ENCODE data around the gene RTRAF.

RTRAF gene

GRCh38 chr14:52025310-52025709, 36.0 kb downstream of the RTRAF start:
- no peak for DNase-seq (ENCODE audit: low read depth)
- TF ChIP-seq CTCF (IDR thresholded peaks at IDR 0.05; ENCODE audit: low read depth, low read length) (no peak), POLR2A (IDR thresholded peaks at IDR 0.05; ENCODE audit: extremely low read depth, insufficient read length) (no peak), MYC (IDR thresholded peaks at IDR 0.05; ENCODE audit: low read depth, low read length) (no peak)
- TF ChIP-seq, protein P1, sequence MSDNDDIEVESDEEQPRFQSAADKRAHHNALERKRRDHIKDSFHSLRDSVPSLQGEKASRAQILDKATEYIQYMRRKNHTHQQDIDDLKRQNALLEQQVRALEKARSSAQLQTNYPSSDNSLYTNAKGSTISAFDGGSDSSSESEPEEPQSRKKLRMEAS (IDR thresholded peaks at IDR 0.05; ENCODE audit: low read depth, low read length): no peak
- H3K4me3 ChIP-seq (ENCODE audit: low read depth, low read length): no peak overlapping the region

DNA sequence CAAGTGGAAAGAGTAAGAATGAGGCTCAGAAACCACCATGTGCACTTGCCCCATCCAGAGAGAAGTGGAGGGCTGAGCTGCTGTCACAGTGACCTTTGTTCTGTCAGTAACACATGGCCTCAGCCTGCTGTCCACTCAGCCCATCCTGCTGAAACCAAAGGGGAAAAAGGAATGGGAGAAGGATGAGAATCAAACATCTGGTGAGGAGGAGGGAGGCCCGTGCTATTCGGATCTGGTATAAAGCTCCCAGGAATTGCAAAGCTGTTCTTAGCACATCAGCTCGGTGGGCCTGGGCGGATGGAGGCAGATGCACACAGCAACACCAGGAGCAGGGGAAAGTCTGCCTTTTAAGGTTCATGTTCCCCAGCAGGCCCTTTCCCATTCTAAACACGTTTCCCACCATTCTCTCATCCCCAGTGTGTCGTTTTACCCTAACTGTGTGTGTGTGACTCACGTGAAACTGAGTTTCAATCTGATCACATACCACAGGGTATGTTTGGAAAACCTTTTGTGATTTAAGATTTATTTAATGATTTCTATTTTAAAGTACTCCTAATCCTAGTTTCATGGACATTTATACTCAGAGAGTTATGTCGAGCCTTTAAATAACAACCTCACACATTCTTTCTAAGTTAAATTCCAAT, 36.8 kb downstream of the RTRAF start:
- TF ChIP-seq POLR2A (IDR thresholded peaks at IDR 0.05; ENCODE audit: extremely low read depth, insufficient read length) (no peak), CTCF (IDR thresholded peaks at IDR 0.05; ENCODE audit: low read depth, low read length) (no peak), MYC (IDR thresholded peaks at IDR 0.05; ENCODE audit: low read depth, low read length) (no peak)
- TF ChIP-seq, protein P1 (IDR thresholded peaks at IDR 0.05; ENCODE audit: low read depth, low read length): no peak
- DNase-seq (ENCODE audit: low read depth): no peak
- H3K4me3 ChIP-seq (ENCODE audit: low read depth, low read length): no peak overlapping the region

- TF ChIP-seq, protein P1 (IDR thresholded peaks at IDR 0.05; ENCODE audit: low read depth, low read length): no peak
- TF ChIP-seq CTCF (IDR thresholded peaks at IDR 0.05; ENCODE audit: low read depth, low read length) (no peak), POLR2A (IDR thresholded peaks at IDR 0.05; ENCODE audit: extremely low read depth, insufficient read length) (no peak), MYC (IDR thresholded peaks at IDR 0.05; ENCODE audit: low read depth, low read length) (no peak)
- no peak for DNase-seq (ENCODE audit: low read depth)
- H3K4me3 ChIP-seq (ENCODE audit: low read depth, low read length): no peak overlapping the region
Measured at GRCh38 chr14:52026901-52027300, 37.6 kb downstream of the RTRAF start.

DNA sequence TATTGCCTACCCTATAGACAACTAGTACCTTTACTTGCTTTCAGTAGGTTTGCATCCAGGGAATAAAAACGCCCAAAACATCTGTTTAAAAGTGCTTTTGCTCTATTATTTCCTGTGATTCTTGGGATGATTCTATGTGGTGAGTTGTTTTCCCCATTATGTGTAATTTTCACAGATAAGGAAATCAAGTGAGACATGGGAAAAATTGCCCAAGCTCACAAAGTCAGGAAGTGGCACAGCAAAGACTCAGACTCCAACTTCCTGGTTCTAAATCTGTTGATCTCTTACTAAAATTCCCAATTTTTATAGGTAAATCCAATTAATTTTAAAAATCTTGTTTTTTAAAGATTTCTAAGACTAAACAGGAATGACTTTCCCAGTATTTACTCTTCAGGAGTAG, 40.5 kb downstream of the RTRAF start:
- no peak for TF ChIP-seq MYC (IDR thresholded peaks at IDR 0.05; ENCODE audit: low read depth, low read length)
- TF ChIP-seq POLR2A (IDR thresholded peaks at IDR 0.05; ENCODE audit: extremely low read depth, insufficient read length): no peak
- TF ChIP-seq, protein P1 (IDR thresholded peaks at IDR 0.05; ENCODE audit: low read depth, low read length): no peak
- TF ChIP-seq CTCF (IDR thresholded peaks at IDR 0.05; ENCODE audit: low read depth, low read length): no peak
- H3K4me3 ChIP-seq (ENCODE audit: low read depth, low read length): no peak overlapping the region
- no peak for DNase-seq (ENCODE audit: low read depth)

DNA sequence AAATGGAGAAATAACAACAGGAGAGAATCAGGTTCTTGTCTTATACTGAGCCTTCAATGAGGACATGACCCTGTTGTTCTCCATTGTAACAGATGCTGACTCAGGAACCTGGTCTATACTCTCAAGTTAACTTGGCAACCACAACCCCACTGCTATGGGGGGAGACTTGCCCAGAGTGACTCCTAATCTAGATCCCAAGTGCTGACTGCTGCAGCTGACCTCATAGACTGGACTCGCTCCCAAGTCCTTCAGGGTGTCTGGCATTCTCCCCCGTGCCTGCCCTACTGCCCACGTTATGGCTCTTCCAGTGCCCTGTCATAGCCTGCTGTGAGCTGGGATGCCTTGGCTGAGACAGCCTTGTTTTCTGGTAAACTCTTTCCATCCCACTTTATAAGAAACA, 42.4 kb downstream of the RTRAF start:
- TF ChIP-seq, protein P1 (IDR thresholded peaks at IDR 0.05; ENCODE audit: low read depth, low read length): no peak
- TF ChIP-seq MYC (IDR thresholded peaks at IDR 0.05; ENCODE audit: low read depth, low read length) (no peak), CTCF (IDR thresholded peaks at IDR 0.05; ENCODE audit: low read depth, low read length) (no peak), POLR2A (IDR thresholded peaks at IDR 0.05; ENCODE audit: extremely low read depth, insufficient read length) (no peak)
- no peak overlapping the region for H3K4me3 ChIP-seq (ENCODE audit: low read depth, low read length)
- DNase-seq (ENCODE audit: low read depth): no peak
